Liver (tissue), 9 donors: ENCODE measurements around the gene TGIF2. TPM values are rescaled to one million over a fixed set of nuclear protein-coding genes. Genes with fewer than 3 reads are reported as not detected.
"Not testable (repeated sequence)": the region's sequence is repeated elsewhere in the genome, so short reads cannot be mapped to it uniquely, and the experiment has no call there.

Source experiments
- DNase-seq: peaks from one replicate; pipeline ENCODE4 v3.0.0-alpha.2; 2017; ENCODE audit warnings: low spot score
- H3K27ac ChIP-seq, 2 donors: one replicate each; pipeline ENCODE4 v1.7.0; 2013; ENCODE audit warnings: inconsistent platforms in 2 of 2, low read length in 2 of 2, control low read depth in 1 of 2, low read depth in 1 of 2, mild to moderate bottlenecking in 1 of 2
- H3K27me3 ChIP-seq, 4 donors: one replicate each; pipeline versions ENCODE4 v1.6.1 to v1.7.0; 2013; ENCODE audit warnings: low read length in 3 of 4, inconsistent platforms in 1 of 4, mild to moderate bottlenecking in 1 of 4, moderate library complexity in 1 of 4; ENCODE audit not compliant: control insufficient read depth in 4 of 4, insufficient read depth in 4 of 4
- H3K36me3 ChIP-seq, 4 donors: one replicate each; pipeline versions ENCODE4 v1.6.1 to v1.7.0; 2013; ENCODE audit warnings: low read length in 3 of 4, mild to moderate bottlenecking in 3 of 4, low read depth in 1 of 4, moderate library complexity in 1 of 4; ENCODE audit not compliant: control insufficient read depth in 4 of 4, insufficient read depth in 3 of 4
- H3K4me1 ChIP-seq, 4 donors: one replicate each; pipeline versions ENCODE4 v1.6.1 to v1.7.0; 2013; ENCODE audit warnings: low read length in 3 of 4, mild to moderate bottlenecking in 3 of 4, moderate library complexity in 1 of 4; ENCODE audit not compliant: control insufficient read depth in 4 of 4, insufficient read depth in 4 of 4
- H3K4me3 ChIP-seq, 3 donors: one replicate each; pipeline versions ENCODE4 v1.6.1 to v1.7.0; 2013; ENCODE audit warnings: low read length in 3 of 3, control low read depth in 1 of 3, low read depth in 1 of 3, mild to moderate bottlenecking in 1 of 3
- H3K9ac ChIP-seq, 2 donors: one replicate each; pipeline ENCODE4 v1.7.0; 2013; ENCODE audit warnings: low read length in 2 of 2, mild to moderate bottlenecking in 2 of 2, moderate library complexity in 2 of 2, control low read depth in 1 of 2, low read depth in 1 of 2
- H3K9me3 ChIP-seq, 4 donors: one replicate each; pipeline versions ENCODE4 v1.6.1 to v1.7.0; 2013; ENCODE audit warnings: low read length in 3 of 4; ENCODE audit not compliant: control insufficient read depth in 4 of 4
- ATF3 ChIP-seq: IDR thresholded peaks from 2 replicates; pipeline ENCODE4 v1.6.1; 2016; ENCODE audit warnings: antibody characterized with exemption
- CTCF ChIP-seq: fragments of 150-350 bp; IDR thresholded peaks from 2 replicates; pipeline ENCODE4 v1.5.1; 2017; ENCODE audit warnings: improper control_type of control experiment, low read depth, low read length; ENCODE audit not compliant: missing input control
- EGR1 ChIP-seq, 2 donors: IDR thresholded peaks; 2 replicates each; pipeline ENCODE4 v1.6.1; 2016 to 2018; ENCODE audit warnings: antibody characterized with exemption in 2 of 2, low read depth in 2 of 2
- FOXA2 ChIP-seq: IDR thresholded peaks from 2 replicates; pipeline ENCODE4 v1.6.1; 2016; ENCODE audit warnings: antibody characterized with exemption
- GABPA ChIP-seq, 2 donors: IDR thresholded peaks in 1 of 2; conservative IDR thresholded peaks in 1 of 2; 2 replicates each; pipeline ENCODE4 v1.6.1; 2016; ENCODE audit warnings: antibody characterized with exemption in 2 of 2, mild to moderate bottlenecking in 1 of 2, moderate library complexity in 1 of 2
- HNF4A ChIP-seq, 2 donors: conservative IDR thresholded peaks; 2 replicates each; pipeline ENCODE4 v1.6.1; 2016; ENCODE audit warnings: antibody characterized with exemption in 2 of 2, mild to moderate bottlenecking in 2 of 2
- HNF4G ChIP-seq: IDR thresholded peaks from 2 replicates; pipeline ENCODE4 v1.6.1; 2016; ENCODE audit warnings: antibody characterized with exemption
- JUND ChIP-seq, 2 donors: IDR thresholded peaks; 2 replicates each; pipeline ENCODE4 v1.6.1; 2016; ENCODE audit warnings: antibody characterized with exemption in 2 of 2
- MAX ChIP-seq: IDR thresholded peaks from 2 replicates; pipeline ENCODE4 v1.6.1; 2016; ENCODE audit warnings: antibody characterized with exemption
- NR2F2 ChIP-seq: IDR thresholded peaks from 2 replicates; pipeline ENCODE4 v1.6.1; 2016; ENCODE audit warnings: antibody characterized with exemption
- RAD21 ChIP-seq, 2 donors: IDR thresholded peaks; 2 replicates each; pipeline ENCODE4 v1.6.1; 2016; ENCODE audit warnings: antibody characterized with exemption in 2 of 2, mild to moderate bottlenecking in 2 of 2
- SP1 ChIP-seq: IDR thresholded peaks from 2 replicates; pipeline ENCODE4 v1.6.1; 2018; ENCODE audit warnings: antibody characterized with exemption, mild to moderate bottlenecking
- TAF1 ChIP-seq: conservative IDR thresholded peaks from 2 replicates; pipeline ENCODE4 v1.6.1; 2016; ENCODE audit warnings: antibody characterized with exemption, mild to moderate bottlenecking
- YY1 ChIP-seq: IDR thresholded peaks from 2 replicates; pipeline ENCODE4 v1.6.1; 2016; ENCODE audit warnings: antibody characterized with exemption, mild to moderate bottlenecking
- ZBTB33 ChIP-seq: IDR thresholded peaks from 2 replicates; pipeline ENCODE4 v1.6.1; 2016; ENCODE audit warnings: antibody characterized with exemption
- WGBS: extraction: QIAGEN DNeasy Blood & Tissue Kit; methylation state at CpG from one replicate; pipeline ENCODE4 v1.1.7; 2013; 5-methylcytosine and 5-hydroxymethylcytosine counted together
- polyA plus RNA-seq, 2 donors: library from polyadenylated mRNA; stranded (reverse) in 1 of 2; unstranded in 1 of 2; fragments of 200-250 nt in 1 of 2; fragments of >200 nt in 1 of 2; fragmentation: Nextera tagmentation in 1 of 2; extraction: Ambion mirVana in 1 of 2; gene quantifications; one replicate each; pipeline versions ENCODE4 v1.2.1 to v1.2.3, GENCODE V29; 2013 to 2015
- total RNA-seq, 2 donors: library from RNA; depleted of rRNA; stranded (reverse); fragments of >200 nt; gene quantifications; one replicate each; pipeline ENCODE4 v1.2.3, GENCODE V29; 2014
- donor health status: healthy.
- donor health status: healthy.
- donor health status: healthy.
- donor health status: healthy.
- donor health status: healthy.

TGIF2 gene
- total and polyA plus RNA-seq, 4 donors = 3.7 to 7.9 (median 4.3) TPM

DNA sequence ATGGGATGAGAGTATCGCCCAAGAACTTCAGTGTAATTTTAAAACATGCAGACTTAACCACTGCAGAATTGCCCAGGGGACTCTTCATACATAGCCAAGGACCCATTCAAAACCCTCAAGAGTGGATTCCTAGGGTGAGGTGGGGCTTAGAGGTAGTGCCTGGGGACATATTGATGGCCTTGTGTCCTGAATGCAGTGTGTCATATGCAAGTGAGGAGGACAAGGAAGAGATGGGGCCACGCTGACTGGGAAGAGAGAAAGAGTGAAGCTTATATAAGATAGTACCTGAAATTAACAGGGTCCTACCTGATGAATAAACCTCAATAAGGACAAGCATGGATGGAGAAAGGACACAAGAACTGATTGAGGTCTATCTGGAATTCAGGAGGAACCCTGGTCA lies 18.1 kb upstream of the TGIF2 start (continued):
- TF ChIP-seq CTCF (no peak), HNF4A (conservative IDR thresholded peaks at IDR 0.05) (no peak), TAF1 (no peak), EGR1 (IDR thresholded peaks at IDR 0.05; ENCODE audit: low read depth in 2 of 2) (no peak), SP1 (no peak), HNF4G (no peak), RAD21 (IDR thresholded peaks at IDR 0.05) (no peak)

- no peaks in the 10 kb centered on the region for H3K4me1 ChIP-seq
- 95% methylated on average over 2 of the region's 2 CpGs for WGBS
- H3K27ac ChIP-seq = no peak overlapping the region
- H3K4me3 ChIP-seq = no peak overlapping the region
- H3K27me3 ChIP-seq = no peaks in the 10 kb centered on the region
- no peaks in the 10 kb centered on the region for H3K36me3 ChIP-seq
- TF ChIP-seq SP1 (no peak), GABPA (IDR thresholded peaks at IDR 0.05 in 1 of 2, conservative IDR thresholded peaks at IDR 0.05 in 1 of 2) (no peak), HNF4A (conservative IDR thresholded peaks at IDR 0.05) (no peak), MAX (no peak), JUND (IDR thresholded peaks at IDR 0.05) (no peak), HNF4G (no peak), NR2F2 (no peak), ZBTB33 (no peak), EGR1 (IDR thresholded peaks at IDR 0.05; ENCODE audit: low read depth in 2 of 2) (no peak), ATF3 (no peak), TAF1 (no peak), RAD21 (IDR thresholded peaks at IDR 0.05) (no peak), CTCF (no peak), YY1 (no peak)
- no peaks in the 10 kb centered on the region for H3K9me3 ChIP-seq
- DNase-seq = no peak
- no peak overlapping the region for H3K9ac ChIP-seq
Measured at GRCh38 chr20:36562724-36563123, 10.7 kb upstream of the TGIF2 start.

- Histone ChIP-seq H3K4me1 (no peaks in the 10 kb centered on the region), H3K27ac (no peak overlapping the region), H3K9me3 (no peaks in the 10 kb centered on the region), H3K9ac (no peak overlapping the region), H3K27me3 (no peaks in the 10 kb centered on the region), H3K36me3 (no peaks in the 10 kb centered on the region), H3K4me3 (no peak overlapping the region)
- 95% methylated on average over 1 of the region's 1 CpG for WGBS
- no peak for DNase-seq
- TF ChIP-seq ZBTB33 (no peak), JUND (IDR thresholded peaks at IDR 0.05) (no peak), TAF1 (no peak), YY1 (no peak), EGR1 (IDR thresholded peaks at IDR 0.05; ENCODE audit: low read depth in 2 of 2) (no peak), FOXA2 (no peak), MAX (no peak)
Measured at GRCh38 chr20:36563374-36563773, 10.0 kb upstream of the TGIF2 start.

DNA sequence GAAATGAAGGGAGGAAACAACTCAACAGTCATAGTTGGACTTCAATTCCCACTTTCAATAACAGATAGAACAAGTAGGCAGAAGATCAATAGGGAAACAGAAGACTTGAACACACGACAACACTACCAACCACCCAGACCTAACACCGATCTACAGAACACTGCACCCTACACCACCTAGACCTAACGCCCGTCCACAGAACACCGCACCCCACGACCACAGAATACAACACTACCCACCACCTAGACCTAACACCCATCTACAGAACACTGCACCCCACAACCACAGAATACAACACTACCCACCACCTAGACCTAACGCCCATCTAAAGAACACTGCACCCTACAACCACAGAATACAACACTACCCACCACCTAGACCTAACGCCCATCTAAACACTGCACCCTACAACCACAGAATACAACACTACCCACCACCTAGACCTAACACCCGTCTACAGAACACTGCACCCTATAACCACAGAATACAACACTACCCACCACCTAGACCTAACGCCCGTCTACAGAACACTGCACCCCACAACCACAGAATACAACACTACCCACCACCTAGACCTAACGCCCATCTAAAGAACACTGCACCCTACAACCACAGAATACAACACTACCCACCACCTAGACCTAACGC lies 9.2 kb upstream of the TGIF2 start:
- H3K9ac ChIP-seq, H3K27ac ChIP-seq, H3K36me3 ChIP-seq, DNase-seq, H3K27me3 ChIP-seq, H3K4me3 ChIP-seq, H3K4me1 ChIP-seq, H3K9me3 ChIP-seq: not testable (repeated sequence)
- WGBS = 93% methylated on average over 13 of the region's 13 CpGs
